Activated naive CD8-positive, alpha-beta T cell treated with anti-CD3 and anti-CD28 coated beads for 36 hours (primary cell): ENCODE data around the gene VPS13D. TPM values are rescaled to one million over a fixed set of nuclear protein-coding genes. Genes with fewer than 3 reads are reported as not detected.
"Not testable (repeated sequence)": the region's sequence is repeated elsewhere in the genome, so short reads cannot be mapped to it uniquely, and the experiment has no call there.

Experiments
- DNase-seq: peaks from one replicate; pipeline ENCODE4 v3.0.0; 2021
- H3K27ac Mint-ChIP-seq: one replicate; pipeline ENCODE4 v1.8.0; 2022; ENCODE audit warnings: mild to moderate bottlenecking, moderate library complexity, mixed read lengths
- H3K27me3 Mint-ChIP-seq: one replicate; pipeline ENCODE4 v1.8.0; 2022; ENCODE audit warnings: mild to moderate bottlenecking, mixed read lengths
- H3K36me3 Mint-ChIP-seq: one replicate; pipeline ENCODE4 v1.8.0; 2021; ENCODE audit warnings: mild to moderate bottlenecking, mixed read lengths
- H3K4me1 Mint-ChIP-seq: one replicate; pipeline ENCODE4 v1.8.0; 2021; ENCODE audit warnings: mixed read lengths
- H3K4me3 Mint-ChIP-seq: one replicate; pipeline ENCODE4 v1.8.0; 2022; ENCODE audit warnings: mild to moderate bottlenecking, moderate library complexity, mixed read lengths
- H3K9me3 Mint-ChIP-seq: one replicate; pipeline ENCODE4 v1.8.0; 2022; ENCODE audit warnings: mixed read lengths
- total RNA-seq, 2 experiments: library from RNA; stranded (reverse); gene quantifications; one replicate each; pipeline ENCODE4 v1.2.3, GENCODE V29; 2021

The VPS13D gene
- total RNA-seq, 2 experiments from 2014 or later = 27.7 to 29.1 TPM

DNA sequence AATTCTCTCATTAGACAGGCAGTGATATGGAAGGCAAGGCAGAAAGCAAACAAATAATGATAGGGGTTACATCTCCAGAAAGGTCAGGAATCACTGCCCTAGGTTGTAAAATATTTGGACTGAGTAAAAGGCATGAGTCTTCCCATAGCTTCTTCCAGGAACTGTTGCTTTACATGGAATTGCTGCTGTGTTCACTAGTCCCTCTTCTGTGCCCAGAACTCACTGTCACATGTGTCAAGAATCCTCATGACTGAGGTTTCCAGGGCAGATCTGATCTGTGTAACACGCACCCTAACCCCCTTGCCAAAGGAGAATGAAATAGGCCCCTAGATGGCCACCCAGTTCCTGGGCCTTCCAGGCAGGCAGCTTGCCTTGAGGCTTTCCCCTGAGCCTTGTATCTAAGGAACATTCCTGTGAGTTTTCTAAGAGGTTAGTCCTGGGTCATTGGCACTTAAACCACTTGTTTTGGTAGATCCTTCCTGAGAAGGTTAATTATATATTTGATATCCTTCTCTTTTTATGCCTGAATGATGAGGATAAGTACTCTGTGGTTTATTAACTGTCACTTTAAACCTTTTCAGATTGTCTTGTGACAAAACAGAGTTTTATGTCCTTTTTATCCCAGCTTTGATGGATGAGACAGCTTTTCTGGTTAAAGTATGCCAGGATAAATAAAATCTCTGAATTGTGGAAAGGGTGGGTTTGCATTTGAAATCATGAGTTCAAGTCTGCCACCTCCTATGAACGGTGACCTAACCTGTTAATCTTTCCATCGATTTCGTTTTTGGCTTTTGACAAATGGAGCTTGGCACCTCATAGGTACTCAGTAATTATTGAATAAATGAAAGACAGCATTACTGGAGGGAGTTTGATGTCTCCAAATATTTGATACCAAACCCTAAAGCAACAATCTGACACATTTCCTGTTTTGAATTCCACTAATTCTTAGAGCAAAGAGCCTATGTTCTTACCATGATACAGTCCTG, 224.9 kb downstream of the VPS13D start:
- H3K36me3 Mint-ChIP-seq = peaks cover 78% of the 10 kb centered on the region

DNA sequence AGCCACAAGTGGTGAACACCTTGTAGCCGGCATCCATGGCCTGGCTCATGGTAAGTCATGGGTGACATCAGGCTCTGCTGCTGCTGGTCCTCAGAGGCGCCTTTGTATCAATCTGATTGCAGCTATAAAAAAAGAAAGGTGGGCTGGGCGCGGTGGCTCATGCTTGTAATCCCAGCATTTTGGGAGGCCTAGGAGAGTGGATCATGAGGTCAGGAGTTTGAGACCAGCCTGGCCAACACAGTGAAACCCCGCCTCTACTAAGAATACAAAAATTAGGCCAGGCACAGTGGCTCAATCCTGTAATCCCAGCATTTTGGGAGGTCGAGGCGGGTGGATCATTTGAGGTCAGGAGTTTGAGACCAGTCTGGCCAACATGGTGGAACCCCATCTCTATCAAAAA, 226.3 kb downstream of the VPS13D start:
- Mint-ChIP-seq H3K27ac (peak overlapping the region; percentile 80), H3K4me3 (peak overlapping the region; percentile 27), H3K36me3 (peaks cover 75% of the 10 kb centered on the region), H3K4me1 (peaks cover 79% of the 10 kb centered on the region)
- not testable (repeated sequence) for DNase-seq, H3K9me3 Mint-ChIP-seq, H3K27me3 Mint-ChIP-seq

More for the DNA sequence above, 224.9 kb downstream of the VPS13D start:
- peaks cover 90% of the 10 kb centered on the region for H3K4me1 Mint-ChIP-seq
- H3K9me3 Mint-ChIP-seq = peaks cover 6% of the 10 kb centered on the region
- H3K27me3 Mint-ChIP-seq = no peaks in the 10 kb centered on the region
- no peak for DNase-seq
- peak overlapping the region; percentile 99 for H3K27ac Mint-ChIP-seq
- peak overlapping the region; percentile 14 for H3K4me3 Mint-ChIP-seq

GRCh38 chr1:12456979-12457378, 227.1 kb downstream of the VPS13D start:
- Mint-ChIP-seq H3K27me3 (no peaks in the 10 kb centered on the region), H3K27ac (peak overlapping the region; percentile 82), H3K4me1 (peaks cover 79% of the 10 kb centered on the region), H3K4me3 (no peak overlapping the region), H3K36me3 (peaks cover 72% of the 10 kb centered on the region), H3K9me3 (peaks cover 3% of the 10 kb centered on the region)
- DNase-seq = no peak

- no peak for DNase-seq
- Mint-ChIP-seq H3K27me3 (no peaks in the 10 kb centered on the region), H3K4me1 (peaks cover 74% of the 10 kb centered on the region), H3K4me3 (no peak overlapping the region), H3K36me3 (peaks cover 68% of the 10 kb centered on the region), H3K27ac (no peak overlapping the region), H3K9me3 (no peaks in the 10 kb centered on the region)
These were observed 227.9 kb downstream of the VPS13D start for GRCh38 chr1:12457771-12458170.

- H3K27ac Mint-ChIP-seq = peak overlapping the region; percentile 52
- peaks cover 69% of the 10 kb centered on the region for H3K36me3 Mint-ChIP-seq
- H3K9me3 Mint-ChIP-seq = no peaks in the 10 kb centered on the region
- DNase-seq = no peak
- H3K27me3 Mint-ChIP-seq = no peaks in the 10 kb centered on the region
- no peak overlapping the region for H3K4me3 Mint-ChIP-seq
- H3K4me1 Mint-ChIP-seq = peaks cover 66% of the 10 kb centered on the region
These were observed 228.7 kb downstream of the VPS13D start for GRCh38 chr1:12458571-12458970.

- Mint-ChIP-seq H3K27ac (no peak overlapping the region), H3K4me1 (peaks cover 57% of the 10 kb centered on the region), H3K9me3 (no peaks in the 10 kb centered on the region), H3K4me3 (no peak overlapping the region), H3K27me3 (no peaks in the 10 kb centered on the region), H3K36me3 (peaks cover 70% of the 10 kb centered on the region)
- DNase-seq = no peak
These were observed 230.3 kb downstream of the VPS13D start for GRCh38 chr1:12460121-12460520.

DNA sequence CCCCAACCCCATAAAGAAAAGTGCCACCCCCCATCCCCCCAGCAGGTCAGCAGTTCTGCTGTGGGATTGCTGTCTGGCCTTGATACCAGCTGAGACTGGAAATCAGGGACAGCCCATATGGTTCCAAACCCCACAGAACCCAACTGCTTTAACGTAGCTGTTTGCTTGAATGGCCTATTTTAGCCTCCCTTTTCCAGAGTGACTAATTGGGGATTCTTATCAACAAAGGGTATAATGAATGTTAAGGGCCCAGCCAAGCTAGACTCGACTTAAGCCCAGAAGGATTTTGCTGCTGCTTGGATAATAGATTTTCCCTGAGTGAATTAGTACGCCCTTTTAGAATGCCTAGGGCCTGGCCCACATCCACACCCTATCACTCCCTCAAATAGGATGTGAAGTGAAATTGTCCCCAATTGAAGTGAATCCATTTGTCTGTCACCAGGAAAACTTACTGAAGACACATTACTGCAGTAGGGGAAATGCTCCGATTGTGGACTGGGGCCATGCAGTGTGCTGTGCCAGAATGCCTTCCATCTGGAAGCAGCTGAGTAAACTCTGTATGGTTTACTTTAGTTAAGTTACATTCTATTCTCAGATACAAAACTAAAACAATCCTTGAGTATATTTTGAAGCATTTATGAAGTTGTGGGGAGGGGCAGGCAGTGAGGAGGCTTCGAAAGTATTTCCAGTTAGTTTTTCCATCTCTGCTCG, 231.2 kb downstream of the VPS13D start:
- DNase-seq = no peak
- Mint-ChIP-seq H3K27me3 (no peaks in the 10 kb centered on the region), H3K36me3 (peaks cover 74% of the 10 kb centered on the region), H3K4me1 (peaks cover 56% of the 10 kb centered on the region), H3K9me3 (no peaks in the 10 kb centered on the region), H3K27ac (no peak overlapping the region), H3K4me3 (no peak overlapping the region)

DNA sequence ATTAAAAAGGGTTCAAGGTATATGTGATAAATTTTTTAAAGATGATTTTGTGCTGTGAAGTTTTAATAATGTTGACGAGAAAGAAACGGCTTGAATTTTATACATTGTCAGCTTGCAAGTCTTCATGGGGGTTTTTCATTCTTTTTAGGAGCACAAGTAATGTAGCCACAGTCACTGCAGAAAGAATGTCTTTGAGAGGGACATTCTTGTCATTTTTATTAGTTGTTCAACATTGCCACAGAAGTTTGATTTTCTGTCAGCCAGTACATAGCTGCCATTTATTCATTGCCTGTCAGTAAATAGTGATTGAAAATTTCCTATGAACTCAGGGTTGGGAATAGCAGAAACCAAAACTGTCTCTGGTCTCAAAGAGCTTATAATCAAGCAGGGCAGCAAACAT, 231.9 kb downstream of the VPS13D start:
- Mint-ChIP-seq H3K4me3 (no peak overlapping the region), H3K27ac (peak overlapping the region; percentile 64), H3K4me1 (peaks cover 53% of the 10 kb centered on the region), H3K27me3 (no peaks in the 10 kb centered on the region), H3K9me3 (no peaks in the 10 kb centered on the region), H3K36me3 (peaks cover 74% of the 10 kb centered on the region)
- DNase-seq = no peak

DNA sequence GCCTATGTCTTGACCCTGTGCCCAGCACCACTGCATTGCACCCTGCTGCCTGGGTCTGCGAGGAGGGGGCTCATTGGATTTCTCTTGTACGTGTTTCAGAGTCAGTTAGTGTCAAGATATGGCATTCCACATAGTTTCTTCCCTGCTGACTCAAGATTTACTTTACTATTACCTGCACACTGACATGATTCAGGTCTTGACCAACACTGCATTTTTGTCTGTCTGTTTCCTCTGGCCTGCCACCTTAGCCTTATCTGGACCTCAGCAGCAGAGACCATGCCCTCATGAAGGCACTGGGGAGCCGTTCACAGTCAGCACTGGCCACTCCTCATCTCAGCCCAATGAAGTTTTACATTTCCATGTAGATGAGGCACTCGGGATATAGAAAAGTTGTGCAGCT, 232.8 kb downstream of the VPS13D start:
- Mint-ChIP-seq H3K36me3 (peaks cover 72% of the 10 kb centered on the region), H3K9me3 (no peaks in the 10 kb centered on the region), H3K27me3 (no peaks in the 10 kb centered on the region), H3K4me1 (peaks cover 52% of the 10 kb centered on the region), H3K4me3 (no peak overlapping the region), H3K27ac (no peak overlapping the region)
- DNase-seq = no peak

GRCh38 chr1:12464045-12464461, 234.2 kb downstream of the VPS13D start:
- Mint-ChIP-seq H3K27ac (no peak overlapping the region), H3K36me3 (peaks cover 73% of the 10 kb centered on the region), H3K27me3 (no peaks in the 10 kb centered on the region), H3K9me3 (no peaks in the 10 kb centered on the region), H3K4me1 (peaks cover 50% of the 10 kb centered on the region), H3K4me3 (no peak overlapping the region)
- DNase-seq = no peak

GRCh38 chr1:12464598-12465056, 234.8 kb downstream of the VPS13D start:
- no peaks in the 10 kb centered on the region for H3K27me3 Mint-ChIP-seq
- H3K9me3 Mint-ChIP-seq = no peaks in the 10 kb centered on the region
- H3K27ac Mint-ChIP-seq = no peak overlapping the region
- peaks cover 70% of the 10 kb centered on the region for H3K36me3 Mint-ChIP-seq
- no peak for DNase-seq
- H3K4me1 Mint-ChIP-seq = peaks cover 52% of the 10 kb centered on the region
- H3K4me3 Mint-ChIP-seq = no peak overlapping the region

GRCh38 chr1:12465126-12465525, 235.3 kb downstream of the VPS13D start:
- Mint-ChIP-seq H3K4me1 (peaks cover 55% of the 10 kb centered on the region), H3K27me3 (no peaks in the 10 kb centered on the region), H3K27ac (peak overlapping the region; percentile 55), H3K9me3 (no peaks in the 10 kb centered on the region), H3K36me3 (peaks cover 68% of the 10 kb centered on the region), H3K4me3 (no peak overlapping the region)
- no peak for DNase-seq

DNA sequence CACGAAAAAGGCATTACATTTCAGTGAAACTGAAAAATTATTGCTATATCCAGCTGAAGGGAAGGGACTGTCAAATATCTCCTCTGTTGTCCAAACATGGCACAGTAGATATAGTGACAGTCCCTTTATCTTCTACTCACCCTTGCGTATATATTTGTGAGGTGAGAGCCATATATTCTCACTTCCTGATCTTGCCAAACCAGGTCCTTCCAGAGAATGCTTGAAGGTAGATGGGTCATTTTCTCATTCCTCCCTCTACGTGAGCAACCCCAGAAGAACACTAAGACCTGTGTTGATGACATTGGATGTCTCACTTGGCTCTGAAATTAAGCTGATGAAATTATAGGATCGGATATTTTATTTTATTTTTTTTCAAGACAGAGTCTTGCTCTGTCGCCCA, 237.0 kb downstream of the VPS13D start:
- Mint-ChIP-seq H3K27me3 (no peaks in the 10 kb centered on the region), H3K4me3 (no peak overlapping the region), H3K27ac (peak overlapping the region; percentile 94), H3K36me3 (peaks cover 64% of the 10 kb centered on the region), H3K9me3 (no peaks in the 10 kb centered on the region), H3K4me1 (peaks cover 61% of the 10 kb centered on the region)
- no peak for DNase-seq

DNA sequence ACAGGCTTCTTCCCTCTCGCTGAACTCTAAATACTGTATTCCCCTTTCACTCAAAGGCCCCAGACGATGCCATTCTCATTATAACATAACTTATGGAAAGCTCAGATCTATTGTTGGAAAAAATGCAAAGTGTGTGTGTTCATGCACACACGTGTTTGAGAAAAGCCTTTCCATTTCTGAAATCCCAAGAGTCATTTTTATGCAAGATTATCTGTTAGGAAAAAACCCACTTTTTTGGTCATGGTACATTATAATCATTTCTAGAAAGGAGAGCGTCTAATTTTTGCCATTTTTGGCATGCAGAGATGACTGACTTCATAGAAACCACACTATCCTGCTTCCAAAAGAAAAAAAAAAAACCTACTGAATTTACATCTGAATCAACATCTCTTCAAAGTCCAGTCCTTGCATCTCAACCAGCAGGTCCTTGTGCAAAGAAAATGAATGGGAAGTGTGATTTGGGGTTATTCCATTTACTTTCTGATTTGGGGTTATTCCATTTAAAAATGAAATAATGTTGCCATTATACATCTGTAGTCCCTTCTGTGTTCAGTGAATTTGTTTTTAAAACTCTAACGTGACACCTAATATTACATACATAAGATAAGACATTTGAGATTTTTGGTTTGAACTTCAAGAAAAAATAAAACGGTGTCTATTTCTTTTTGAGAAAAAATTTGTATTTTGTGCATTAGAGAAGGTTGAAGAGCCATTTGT, 237.9 kb downstream of the VPS13D start:
- Mint-ChIP-seq H3K4me3 (peak overlapping the region; percentile 25), H3K27ac (peak overlapping the region; percentile 94), H3K9me3 (no peaks in the 10 kb centered on the region), H3K4me1 (peaks cover 66% of the 10 kb centered on the region), H3K36me3 (peaks cover 68% of the 10 kb centered on the region), H3K27me3 (no peaks in the 10 kb centered on the region)
- DNase-seq = no peak

DNA sequence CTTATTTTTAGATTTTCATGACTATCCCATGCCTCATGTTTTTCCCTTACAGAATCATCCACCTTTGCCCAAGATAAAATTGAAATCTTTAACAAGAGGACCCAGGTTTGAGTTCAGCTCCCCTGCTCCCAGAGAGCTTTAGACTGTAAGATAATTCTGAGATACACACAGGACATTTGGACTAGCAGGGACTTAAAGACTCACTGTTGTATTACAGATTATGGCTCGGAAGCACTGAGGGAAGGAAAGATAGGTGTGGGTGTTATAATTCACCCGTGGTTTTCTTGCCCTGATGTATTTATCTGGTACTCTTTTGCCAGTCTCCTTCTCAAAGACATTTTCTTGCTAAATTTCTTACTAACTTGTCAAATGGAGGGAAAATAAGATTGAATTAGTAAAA, 238.5 kb downstream of the VPS13D start:
- Mint-ChIP-seq H3K9me3 (no peaks in the 10 kb centered on the region), H3K4me3 (no peak overlapping the region), H3K36me3 (peaks cover 65% of the 10 kb centered on the region), H3K4me1 (peaks cover 71% of the 10 kb centered on the region), H3K27me3 (no peaks in the 10 kb centered on the region), H3K27ac (peak overlapping the region; percentile 94)
- no peak for DNase-seq
